CD4-positive, alpha-beta T cell treated with Interleukin-12 subunit alpha and Interleukin-12 subunit beta, for 1 hour (primary cell): ENCODE data around the gene HMG20A.

ENCODE experiments used
- DNase-seq: peaks from one replicate; pipeline ENCODE4 v3.0.0-alpha.2; 2020

The HMG20A gene

GRCh38 chr15:77503764-77504163, 83.1 kb downstream of the HMG20A start:
- no peak for DNase-seq

DNA sequence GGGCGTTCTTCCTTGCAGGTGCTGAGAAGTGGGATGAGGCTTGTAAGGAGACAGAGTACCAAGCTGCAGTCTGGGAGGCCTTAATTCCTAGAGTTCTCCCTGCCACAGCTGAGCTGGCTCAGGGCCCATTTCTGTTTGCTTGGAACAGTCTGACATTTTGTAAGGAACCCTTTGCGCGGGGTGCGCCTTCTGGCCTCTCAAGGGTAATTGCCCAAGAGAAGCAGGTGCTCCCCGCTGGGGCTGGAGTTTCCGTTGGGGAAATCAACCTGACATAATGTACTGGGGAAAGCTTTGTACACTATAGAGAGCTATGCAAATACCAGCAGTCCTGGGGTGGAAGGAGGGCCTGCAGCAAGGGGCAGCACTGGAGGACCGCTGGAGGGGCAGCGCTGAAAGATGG, 83.6 kb downstream of the HMG20A start:
- no peak for DNase-seq

DNA sequence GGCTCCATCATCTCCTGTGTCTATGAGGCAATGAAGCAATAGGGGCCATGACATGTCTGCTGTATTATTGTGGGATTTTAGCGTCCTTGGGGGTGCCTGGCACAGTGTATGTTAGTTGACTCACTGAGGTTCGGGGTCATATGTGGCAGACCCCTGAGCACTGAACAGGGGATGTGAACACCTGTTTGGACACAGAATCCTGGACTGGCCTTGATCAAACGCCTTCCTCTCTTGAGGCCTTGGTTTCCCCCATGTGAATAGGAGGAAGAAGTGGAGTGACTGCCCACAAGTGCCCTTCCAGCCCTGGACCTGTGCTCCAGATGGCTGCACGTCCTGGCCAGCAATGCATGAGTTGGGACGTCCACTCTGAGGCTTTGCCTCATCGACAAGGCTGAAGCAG, 84.2 kb downstream of the HMG20A start:
- DNase-seq: no peak

GRCh38 chr15:77505556-77505955, 84.9 kb downstream of the HMG20A start:
- no peak for DNase-seq

GRCh38 chr15:77506311-77507142, 85.8 kb downstream of the HMG20A start:
- no peak for DNase-seq

DNA sequence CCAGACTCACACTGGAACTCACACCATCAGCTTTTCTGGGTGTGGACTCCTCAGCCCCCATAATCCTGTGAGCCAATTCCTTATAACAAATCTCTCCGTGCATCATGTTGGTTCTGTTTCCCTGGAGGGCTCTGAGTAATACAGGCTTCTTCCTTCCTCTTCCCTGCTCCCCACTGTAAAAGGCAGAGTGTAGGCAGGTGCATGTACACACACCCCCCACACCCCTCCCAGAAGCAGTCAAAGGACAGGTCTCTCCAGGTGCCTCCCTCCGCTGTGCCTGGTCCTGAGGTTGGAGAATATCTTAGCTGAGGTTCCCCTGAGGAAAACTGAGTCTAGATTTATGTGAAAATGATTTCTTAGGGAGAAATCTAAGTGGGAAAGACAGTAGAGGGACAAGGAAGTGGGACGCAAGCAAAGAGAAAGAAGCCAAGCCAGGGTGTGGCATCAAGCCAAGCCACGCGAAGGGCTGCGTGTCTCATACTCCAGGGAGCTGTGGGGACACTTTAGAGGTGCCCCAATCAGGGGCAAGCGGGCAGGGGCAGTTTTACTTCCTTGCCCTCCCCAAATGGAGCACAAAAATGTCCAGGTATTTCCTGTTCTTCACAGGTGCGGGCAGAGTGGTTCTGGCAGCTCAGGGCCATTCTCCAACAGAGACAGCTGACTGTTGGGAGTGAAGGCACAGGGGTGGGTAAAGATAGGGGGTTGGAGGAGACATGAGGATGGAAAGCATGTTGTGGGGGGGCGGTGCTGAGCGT, 86.6 kb downstream of the HMG20A start:
- no peak for DNase-seq

DNA sequence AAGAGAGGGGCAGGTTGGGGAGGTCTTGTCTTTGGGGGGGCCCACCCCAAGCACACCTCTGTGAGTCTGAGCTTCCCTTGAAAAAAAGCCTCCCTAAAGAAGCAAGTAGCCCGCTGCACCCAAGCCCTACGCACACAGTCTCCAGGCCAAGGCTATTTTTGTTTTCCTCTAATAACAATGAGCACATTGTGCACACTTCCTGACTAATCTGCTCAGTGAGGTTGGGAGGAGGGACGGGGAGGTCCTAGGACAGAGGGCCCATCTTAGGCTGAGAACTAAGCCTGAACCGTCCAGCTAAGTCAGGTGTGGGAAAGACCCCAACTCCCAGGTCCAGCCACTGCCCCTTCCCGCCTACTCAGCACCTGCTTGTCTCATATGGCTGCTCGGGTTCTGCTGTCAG, 87.2 kb downstream of the HMG20A start:
- DNase-seq: no peak

GRCh38 chr15:77508541-77509243, 88.0 kb downstream of the HMG20A start:
- DNase-seq: no peak

- no peak for DNase-seq
Observed at GRCh38 chr15:77510066-77511057, 89.7 kb downstream of the HMG20A start.

DNA sequence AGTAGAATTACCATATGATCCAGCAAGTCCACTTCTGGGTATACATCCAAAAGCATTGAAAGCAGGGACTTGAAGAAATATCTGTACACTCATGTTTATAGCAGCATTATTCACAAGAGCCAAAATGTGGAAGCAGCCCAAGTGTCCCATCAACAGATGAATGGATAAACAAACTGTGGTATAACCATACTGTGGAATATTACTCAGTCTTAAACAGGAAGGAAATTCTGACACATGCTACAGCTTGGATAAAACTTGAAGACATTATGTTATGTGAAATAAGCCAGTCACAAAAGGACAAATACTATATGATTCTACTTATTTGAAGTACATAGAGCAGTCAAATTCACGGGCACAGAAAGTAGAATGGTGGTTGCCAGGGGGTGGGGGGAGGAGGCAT, 91.2 kb downstream of the HMG20A start:
- DNase-seq: no peak

DNA sequence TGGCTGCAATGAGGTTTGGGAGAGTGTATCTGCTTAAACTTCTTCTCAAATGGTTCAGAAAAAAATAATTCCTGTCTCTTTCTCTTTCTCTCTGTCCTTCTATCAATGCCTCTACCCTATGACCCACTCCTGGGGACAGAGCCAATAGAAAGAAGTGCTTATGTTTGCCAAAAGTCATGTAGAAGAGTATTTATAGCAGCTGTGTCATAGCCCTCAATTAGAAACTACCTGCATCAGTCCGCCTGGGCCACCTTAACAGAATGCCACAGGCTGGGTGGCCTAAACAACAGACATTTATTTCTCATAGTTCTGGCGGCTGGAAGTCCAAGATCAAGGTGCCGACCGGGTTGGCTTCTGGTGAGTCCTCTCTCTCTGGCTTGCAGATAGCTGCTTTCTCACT, 92.5 kb downstream of the HMG20A start:
- no peak for DNase-seq

DNA sequence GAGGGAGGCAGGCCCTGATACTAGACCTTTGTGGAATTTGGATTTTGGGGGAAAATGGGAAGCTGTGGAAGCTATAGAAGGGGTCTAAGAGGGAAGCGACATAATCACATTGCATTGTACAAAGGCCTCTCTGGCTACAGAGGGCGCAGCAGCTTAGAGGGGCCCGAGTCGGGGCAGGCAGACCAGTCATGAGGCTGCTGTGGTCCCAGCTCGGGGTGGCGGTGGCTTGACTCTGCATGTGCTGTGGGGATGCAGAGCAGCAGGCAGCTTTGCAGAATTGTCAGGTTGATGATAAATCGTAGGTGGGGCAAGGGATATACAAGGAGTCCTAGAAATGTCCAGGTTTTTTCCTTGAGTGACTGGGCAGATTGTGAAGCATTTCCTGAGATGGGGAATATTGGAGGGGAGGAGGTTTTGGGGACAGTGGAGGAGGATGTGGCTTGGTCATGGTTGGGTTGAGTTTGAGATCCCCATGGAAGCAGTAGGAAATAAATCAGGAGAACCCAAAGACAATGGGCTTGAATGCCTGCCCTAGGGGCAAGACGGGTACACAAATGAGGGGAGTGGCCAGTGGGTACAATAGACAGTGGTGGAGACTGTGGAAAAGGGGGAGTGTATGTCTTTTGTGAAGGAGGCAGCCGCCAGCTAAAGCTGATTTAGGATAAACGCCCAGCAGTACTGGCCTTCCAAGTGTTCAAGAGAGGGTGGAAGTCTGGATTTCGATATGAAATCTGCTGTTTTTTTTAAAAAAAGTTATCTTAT, 94.1 kb downstream of the HMG20A start:
- DNase-seq: no peak

DNA sequence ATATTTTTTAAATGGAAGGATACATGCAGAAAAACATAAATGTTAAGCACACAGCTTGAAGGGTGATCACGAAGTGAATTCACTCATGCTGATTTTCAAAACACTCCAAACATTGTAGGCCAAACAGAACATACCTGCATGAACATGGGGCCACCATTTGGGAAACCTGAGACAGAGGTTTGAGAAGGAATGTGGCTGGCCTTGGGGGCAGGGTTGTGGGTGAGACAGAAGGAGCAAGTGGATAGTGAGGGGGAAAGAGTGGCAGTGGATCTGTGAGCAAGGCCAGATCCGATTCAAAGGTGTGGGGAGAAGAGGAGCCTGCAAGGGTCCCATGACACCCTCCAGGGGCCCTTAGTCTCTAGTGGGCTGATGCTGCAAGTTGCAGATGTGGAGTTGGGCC, 94.9 kb downstream of the HMG20A start:
- DNase-seq: no peak

- DNase-seq: no peak
Observed at GRCh38 chr15:77516076-77516475, 95.4 kb downstream of the HMG20A start.

GRCh38 chr15:77516786-77517185, 96.1 kb downstream of the HMG20A start:
- DNase-seq: no peak

DNA sequence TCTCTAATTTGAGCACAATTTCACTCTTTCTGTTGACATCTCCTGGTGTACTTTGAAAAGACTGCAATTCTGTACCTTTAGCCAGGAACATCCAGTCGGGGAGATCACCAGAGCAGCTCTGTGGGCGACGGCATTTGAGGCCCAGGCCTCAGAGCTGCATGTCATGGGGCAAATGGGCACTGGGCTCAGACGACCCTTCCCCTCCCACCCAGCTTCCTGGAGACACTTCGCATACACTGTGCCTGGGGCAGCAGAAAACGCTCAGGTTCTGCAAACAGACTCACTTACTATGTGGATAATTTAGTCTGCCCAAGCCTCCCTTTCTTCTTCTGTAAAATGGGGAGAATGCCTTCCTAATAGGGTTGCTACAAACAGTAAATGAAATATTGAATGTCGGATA, 96.9 kb downstream of the HMG20A start:
- no peak for DNase-seq

- DNase-seq: no peak
Observed at GRCh38 chr15:77518458-77518857, 97.8 kb downstream of the HMG20A start.

DNA sequence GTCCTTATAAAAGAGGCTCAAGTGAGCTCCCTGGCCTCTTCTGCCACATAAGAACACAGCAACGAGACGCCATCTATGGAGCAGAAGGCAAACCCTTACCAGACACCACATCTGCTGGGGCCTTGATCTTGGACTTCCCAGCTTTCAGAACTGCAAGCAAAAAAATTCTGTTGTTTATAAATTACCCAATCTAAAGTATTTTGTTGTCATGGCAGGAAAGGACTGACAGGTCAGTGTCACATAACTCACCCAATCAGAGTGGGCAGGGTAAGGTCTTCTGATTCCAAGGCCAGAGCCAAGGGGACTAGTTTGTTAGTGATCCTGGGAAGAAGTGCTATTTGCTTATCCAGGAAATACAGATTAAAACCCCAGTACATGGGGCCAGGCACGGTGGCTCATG, 98.9 kb downstream of the HMG20A start:
- no peak for DNase-seq

GRCh38 chr15:77521206-77521605, 100.5 kb downstream of the HMG20A start:
- no peak for DNase-seq

DNA sequence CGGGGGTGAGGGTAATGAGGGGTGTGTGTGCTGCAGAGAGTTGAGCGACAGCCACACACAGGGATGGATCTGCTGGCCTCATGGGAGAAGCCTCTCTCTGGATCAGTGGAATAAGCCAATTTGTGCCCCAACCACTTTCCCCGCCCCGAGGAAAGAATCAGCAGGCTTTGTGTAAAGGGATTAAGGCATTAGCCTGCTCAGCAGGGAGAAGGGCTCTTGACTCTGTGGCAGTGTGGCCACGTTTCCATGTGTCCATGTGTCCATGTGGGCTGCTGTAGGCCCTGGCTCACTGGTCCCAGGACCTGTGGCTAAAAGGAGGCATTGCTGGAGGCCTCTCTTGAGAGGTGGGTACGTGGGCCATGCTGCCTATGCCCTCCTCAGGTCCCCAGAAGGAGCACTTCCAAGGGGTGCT, 104.7 kb downstream of the HMG20A start:
- no peak for DNase-seq

GRCh38 chr15:77525907-77526594, 105.4 kb downstream of the HMG20A start:
- no peak for DNase-seq
